GM21423 (cell line): Measurements from ENCODE around the gene BCAM.
"Not testable (repeated sequence)": the region's sequence is repeated elsewhere in the genome, so short reads cannot be mapped to it uniquely, and the experiment has no call there.

Experiments
- ATAC-seq: cut with Tn5 transposase; IDR thresholded peaks from one replicate; pipeline ENCODE4 v1.9.1; 2021; ENCODE audit warnings: mild to moderate bottlenecking, moderate library complexity; ENCODE audit not compliant: unreplicated experiment

The BCAM gene

DNA sequence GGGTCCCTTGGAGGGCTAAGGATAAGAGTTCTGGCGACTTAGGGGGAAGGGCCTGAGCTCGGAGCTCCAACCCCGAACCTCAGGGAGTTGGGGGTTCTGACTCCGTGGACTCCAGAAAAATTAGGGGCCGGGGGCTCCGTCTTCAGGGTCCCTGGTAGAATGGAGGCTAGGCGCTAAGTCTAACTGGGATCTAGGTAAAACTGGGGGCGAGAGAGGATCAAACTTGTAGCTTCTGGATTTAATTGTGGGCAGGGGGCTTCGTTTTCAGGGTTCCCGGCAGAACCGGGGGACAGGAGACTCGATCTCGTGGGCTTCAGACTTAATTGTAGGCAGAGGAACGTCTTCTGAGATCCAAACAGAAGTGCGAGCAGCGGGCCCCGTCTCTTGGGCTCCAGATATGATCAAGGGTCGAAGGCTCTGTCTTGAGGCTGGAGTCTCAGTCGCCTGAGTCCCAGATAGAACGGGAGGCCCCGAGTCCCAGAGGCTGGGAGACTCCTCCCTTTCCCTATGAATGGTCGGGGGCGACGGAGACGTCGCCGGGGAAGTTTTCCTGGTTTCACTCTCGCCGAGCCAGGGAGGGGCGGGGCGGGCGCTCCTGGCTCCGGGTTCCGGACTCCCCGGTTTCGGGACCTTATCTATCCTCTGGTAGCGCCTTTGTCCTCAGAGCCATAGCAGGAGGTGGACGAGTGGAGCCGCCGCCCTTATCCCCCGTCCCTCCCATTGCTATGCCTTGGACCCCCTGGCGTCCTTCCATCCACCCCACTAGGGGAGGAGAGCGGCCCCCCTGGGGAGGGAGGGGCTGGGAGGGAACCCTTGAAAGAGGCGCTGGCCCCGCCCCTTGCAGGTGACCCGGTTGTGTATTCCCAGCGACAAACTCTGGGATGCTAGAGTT lies 38.5 kb downstream of the BCAM start:
- no peak for ATAC-seq

DNA sequence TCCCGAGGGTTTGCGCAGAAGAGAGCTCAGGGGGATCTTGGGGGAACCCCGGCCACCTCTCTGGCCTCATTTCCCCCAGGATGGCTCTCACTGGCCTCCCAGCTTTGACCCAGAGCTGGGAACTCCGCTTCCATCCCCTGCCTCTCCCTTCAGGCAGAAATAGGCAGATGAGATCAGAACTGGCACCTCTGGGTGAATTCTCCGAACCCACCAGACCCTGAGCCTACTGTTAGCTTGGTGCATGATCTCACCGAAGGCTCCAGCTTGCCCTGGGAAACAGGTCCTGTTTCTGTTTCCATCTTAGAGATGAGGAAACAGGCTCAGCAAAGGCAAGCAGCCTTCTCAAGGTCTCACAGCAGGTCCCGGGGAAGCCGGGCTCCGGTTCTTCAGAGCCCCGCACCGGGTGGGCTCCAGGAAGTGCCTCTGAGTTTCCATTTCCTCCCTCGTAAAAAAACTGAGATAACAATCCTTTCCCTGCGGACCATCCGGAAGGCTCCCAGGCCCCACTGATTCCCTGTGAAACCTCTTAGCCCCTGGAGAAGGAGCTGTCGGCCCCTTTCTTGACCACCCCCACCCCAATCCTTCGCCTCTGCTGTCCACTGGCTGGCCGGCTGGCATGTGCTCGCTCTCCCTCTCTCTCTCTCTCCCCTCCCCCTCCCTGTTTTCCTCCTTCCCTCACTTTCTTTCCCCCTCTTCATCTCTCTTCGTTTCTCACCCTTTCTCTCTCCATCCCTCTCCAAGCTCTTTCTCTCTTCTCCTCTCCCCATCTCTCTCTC lies 39.3 kb downstream of the BCAM start:
- ATAC-seq: no peak

DNA sequence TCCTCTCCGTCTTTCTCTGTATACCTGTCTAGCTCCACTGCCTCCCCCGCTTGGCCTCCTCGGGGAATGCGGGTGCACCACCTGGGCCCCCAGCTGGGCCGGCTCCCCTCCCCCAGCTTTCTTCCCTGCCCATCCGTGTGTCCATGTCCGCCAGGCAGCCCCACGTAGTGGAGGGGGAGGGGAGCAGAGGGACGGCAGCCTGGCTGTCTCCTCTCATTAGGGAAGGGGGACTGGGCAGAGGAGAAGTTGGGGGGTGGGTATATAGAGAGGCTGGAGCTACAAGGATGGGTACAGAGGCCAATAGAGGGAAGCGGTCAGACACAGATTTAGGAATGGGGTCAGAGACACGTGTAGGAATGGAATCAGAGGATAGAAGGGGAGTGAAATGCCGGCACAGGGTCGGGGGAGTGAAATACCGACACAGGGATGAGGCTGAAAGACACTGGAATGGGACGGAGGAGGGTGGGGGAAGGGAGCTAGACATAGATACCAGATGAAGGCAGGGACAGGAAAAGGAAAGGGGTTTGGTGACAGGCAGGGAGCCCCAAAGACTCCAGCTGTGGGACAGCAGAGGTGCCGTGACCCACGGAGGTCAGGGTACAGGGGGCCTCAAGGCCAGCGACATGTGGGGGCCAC lies 40.0 kb downstream of the BCAM start:
- ATAC-seq: no peak

DNA sequence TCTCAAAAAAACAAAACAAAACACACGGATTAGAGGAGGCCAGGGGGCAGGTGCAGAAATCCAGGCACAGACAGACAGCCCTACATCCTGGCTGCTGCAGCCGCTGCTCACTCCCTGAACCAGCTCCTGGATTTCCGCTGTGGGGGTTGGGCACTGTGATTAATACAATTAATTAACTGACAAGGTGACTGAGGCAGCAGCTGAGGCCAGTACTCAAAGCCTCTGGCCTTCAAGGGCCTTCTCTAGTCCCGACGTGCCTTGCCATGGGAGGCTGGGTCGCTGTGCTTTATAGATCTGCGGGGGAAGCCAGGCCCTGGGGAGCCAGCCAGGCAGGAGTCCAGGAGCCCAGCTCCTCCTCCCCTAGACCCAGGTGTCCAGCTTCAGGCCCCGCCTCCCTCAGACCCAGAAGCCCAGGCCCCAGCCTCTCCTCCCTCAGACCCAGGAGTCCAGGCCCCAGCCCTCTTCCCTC lies 41.8 kb downstream of the BCAM start:
- ATAC-seq: no peak

DNA sequence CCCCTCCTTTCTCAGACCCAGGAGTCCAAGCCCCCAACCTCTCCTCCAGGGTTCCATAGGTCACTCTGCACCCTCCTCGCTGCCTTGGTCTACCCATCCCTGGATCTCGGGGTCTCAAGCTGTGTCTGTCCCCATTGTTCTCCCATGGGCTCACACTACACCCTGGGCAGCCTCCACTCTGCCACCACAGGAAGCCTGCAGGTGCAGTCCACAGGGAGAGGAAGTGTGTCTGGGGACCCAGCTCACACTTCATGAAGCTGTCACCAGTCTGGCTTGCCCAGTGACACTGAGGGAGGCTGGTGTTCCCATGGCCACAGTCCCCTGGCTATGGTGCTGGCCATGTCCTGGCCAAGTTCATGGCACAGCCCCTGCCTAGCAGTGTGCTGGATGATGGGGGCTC lies 42.5 kb downstream of the BCAM start:
- no peak for ATAC-seq

DNA sequence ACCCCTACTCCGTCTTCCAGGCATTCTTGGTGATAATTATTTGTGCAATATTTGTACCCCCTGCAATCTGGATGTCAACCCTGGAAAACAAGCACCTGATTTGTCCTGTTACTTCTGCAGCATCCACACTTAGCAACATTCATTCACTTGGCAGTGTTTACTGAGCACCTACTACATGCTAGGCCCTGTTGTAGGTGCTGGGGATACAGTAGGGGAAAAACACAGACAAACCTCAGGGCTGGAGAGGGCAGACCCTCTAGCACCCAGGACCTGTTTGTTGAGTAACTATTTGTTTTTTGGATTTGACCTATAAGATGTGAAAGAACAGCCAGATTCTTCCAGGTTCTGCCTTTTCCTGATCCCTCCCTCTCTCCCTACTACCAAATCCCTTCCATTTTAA lies 46.7 kb downstream of the BCAM start:
- ATAC-seq: no peak

DNA sequence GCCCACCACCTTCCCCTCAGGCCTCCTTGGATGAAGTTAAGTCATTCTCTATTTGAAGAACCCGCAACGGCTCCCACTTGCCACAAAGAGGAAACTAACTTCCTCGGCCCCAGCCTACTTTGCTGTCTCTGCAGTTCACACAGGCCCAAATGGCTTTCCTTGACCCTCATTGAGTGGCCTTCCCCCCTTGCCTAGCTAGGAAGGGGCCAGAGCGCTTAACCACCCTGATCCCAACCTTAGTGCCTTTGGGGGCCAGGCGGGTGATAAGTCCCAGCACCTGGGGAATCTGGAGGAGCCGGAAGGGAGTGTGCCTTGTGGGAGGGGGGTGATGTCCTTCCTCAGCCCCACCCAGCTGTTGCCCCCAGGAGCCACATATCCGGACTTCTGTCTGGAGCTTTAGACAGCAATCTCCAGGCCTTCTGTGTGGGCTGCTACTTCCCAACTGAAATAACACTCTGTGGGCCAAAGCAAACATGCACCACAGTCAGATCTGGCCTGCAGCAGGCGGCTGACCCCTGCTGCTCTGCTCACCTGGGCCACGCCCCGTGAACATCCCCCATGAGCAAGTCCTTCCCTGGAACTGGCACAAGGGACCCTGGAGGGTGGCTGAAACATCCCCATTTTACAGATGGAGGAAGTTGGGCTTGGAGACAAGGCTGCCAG lies 47.6 kb downstream of the BCAM start:
- no peak for ATAC-seq

DNA sequence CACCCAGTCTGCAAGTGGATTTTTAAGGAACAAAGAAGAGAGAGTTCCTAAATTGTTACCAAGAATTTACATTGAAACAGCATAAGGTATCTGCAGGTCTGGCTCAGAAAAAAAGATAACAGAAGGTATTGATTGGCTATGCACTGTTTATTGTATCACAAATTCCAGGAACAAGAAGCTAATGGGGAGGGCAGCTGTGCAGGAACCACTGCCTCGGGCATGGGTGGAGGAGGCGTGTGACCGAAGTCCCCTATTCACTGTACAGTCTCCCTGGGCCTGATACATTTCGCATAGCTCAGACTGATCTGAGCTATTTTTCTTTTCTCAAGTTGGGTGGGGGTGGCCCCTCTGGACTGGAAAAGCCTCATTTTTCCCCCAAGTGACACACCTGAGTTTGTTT lies 48.9 kb downstream of the BCAM start:
- no peak for ATAC-seq

DNA sequence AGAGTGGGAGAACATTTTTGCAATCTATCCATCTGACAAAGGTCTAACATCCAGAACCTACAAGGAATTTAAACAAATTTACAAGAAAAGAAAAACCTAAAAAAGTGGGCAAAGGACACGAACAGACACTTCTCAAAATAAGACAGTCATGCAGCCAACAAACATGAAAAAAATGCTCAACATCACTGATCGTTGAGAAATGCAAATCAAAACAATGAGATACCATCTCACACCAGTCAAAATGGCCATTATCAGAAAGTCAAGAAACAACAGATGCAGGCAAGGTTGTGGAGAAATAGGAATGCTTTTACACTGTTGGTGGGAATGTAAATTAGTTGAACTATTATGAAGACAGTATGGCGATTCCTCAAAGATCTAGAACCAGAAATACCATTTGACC lies 52.7 kb downstream of the BCAM start:
- ATAC-seq: not testable (repeated sequence)

DNA sequence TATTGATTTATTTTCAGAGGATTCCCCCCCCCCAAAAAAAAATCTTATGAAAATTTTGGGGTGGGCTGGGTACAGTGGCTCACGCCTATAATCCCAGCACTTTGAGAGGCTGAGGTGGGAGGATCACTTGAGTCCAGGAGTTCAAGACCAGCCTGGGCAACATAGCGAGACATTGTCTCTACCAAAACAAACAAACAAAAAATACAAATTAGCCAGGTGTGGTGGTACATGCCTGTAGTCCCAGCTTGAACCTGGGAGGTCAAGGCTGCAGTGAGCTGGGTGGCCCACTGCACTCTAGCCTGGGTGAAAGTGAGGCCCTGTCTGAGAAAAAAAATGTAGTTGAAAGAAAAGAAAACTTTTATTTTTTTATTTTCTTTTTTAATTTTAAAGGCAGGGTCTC lies 55.1 kb downstream of the BCAM start:
- ATAC-seq: no peak

DNA sequence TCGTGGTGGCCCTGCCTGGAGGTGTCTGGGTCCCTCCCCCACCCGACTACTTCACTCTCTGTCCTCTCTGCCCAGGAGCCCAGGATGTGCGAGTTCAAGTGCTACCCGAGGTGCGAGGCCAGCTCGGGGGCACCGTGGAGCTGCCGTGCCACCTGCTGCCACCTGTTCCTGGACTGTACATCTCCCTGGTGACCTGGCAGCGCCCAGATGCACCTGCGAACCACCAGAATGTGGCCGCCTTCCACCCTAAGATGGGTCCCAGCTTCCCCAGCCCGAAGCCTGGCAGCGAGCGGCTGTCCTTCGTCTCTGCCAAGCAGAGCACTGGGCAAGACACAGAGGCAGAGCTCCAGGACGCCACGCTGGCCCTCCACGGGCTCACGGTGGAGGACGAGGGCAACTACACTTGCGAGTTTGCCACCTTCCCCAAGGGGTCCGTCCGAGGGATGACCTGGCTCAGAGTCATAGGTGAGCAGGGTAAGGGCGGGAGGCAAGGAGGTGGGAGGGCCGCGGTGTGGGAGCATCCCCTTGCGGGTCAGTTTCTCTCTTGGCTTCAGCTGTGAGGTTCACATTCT lies 56.4 kb downstream of the BCAM start:
- ATAC-seq: no peak

DNA sequence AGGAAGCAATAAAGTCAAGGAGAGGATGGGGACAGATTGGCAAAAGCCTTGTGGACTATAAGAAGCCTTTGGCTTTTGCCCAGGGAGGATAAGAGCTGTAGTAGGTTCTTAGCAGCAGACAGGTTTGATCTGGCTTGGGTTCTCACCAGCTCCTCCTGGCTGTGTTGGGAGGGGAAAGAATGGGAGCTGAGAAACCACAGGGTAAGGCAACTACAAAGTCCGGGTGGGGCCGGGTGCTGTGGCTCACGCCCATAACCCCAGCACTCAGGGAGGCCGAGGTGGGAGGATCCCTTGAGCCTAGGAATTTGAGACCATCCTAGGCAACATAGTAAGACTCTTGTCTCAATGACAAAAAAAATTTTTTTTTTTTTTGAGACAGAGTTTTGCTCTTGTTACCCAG lies 57.8 kb downstream of the BCAM start:
- no peak for ATAC-seq

DNA sequence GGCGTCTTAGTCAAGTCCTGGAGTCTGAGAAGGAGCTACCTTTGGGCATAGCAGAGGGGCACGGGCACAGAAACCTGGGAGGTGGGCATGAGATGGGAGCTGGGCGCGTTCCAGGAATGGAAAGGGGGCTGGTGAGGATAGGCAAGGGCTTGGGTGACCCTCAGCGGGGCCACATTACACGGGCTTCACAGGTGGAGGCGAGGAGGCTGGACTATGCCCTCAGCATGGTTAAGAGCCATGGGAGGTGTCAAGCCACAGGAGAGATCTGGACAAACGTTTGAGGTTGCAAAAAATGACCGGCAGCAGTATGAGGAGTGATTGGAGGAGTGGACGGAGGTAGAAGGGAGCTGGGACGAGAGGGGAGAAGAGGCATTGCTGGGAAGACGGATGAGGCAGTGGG lies 58.7 kb downstream of the BCAM start:
- ATAC-seq: no peak

DNA sequence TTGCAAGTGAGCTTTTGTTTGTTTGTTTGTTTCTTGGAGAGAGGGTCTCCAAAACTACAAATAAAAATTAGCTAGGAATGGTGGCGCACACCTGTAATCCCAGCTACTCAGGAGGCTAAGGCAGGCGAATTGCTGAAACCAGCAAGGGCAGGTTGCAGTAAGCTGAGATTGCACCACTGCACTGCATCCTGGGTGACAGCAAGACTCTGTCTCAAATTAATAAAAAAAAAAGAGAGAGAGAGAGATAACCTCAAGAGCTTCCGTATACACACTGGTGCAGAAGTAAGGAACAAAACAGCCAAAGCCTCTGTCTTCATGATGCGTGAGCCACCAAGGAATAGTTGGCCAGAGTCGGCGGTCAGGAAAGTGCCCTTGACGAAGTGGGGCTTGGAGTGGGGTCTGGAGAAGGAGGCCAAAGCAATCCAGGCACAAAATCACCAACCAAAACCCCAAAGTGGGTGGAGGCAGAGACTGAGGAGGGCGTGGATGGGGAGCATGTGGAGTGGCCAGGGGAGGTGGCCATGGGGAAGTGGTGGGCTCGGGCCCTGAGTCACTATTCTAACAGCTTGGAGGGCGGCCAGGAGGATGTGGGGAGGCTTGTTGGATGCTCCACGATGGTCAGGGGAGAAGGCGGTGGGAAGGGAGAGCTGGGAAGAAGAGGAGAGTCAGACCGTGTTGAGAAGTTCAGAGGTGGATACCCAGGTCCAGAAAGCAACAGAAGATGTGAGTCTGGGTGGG lies 61.0 kb downstream of the BCAM start:
- ATAC-seq: no peak
